ENCODE data around the gene IBA57.

Gene IBA57

GRCh38 chr1:228144993-228145343 is 20.6 kb upstream of the IBA57 start:
- DNase-seq (ENCODE audit: low spot score): no peak

GRCh38 chr1:228145463-228146416 is 19.9 kb upstream of the IBA57 start:
- no peak for DNase-seq (ENCODE audit: low spot score)

GRCh38 chr1:228146417-228147150 is 19.0 kb upstream of the IBA57 start:
- DNase-seq (ENCODE audit: low spot score): no peak

- DNase-seq (ENCODE audit: low spot score): no peak
These were observed 18.4 kb upstream of the IBA57 start for GRCh38 chr1:228147151-228147693.

GRCh38 chr1:228147768-228148167 is 17.8 kb upstream of the IBA57 start:
- no peak for DNase-seq (ENCODE audit: low spot score)

- DNase-seq (ENCODE audit: low spot score): no peak
These were observed 17.3 kb upstream of the IBA57 start for GRCh38 chr1:228148196-228148861.

GRCh38 chr1:228148935-228149405 is 16.6 kb upstream of the IBA57 start:
- no peak for DNase-seq (ENCODE audit: low spot score)

GRCh38 chr1:228149406-228150119 is 16.0 kb upstream of the IBA57 start, which contains the start of gene GJC2:
Gene GJC2, plus strand, starts transcription at chr1:228149930. Its CDS starts 7,829 bp downstream, at chr1:228157759.
- peak; percentile 29 for DNase-seq (ENCODE audit: low spot score)

GRCh38 chr1:228150120-228150460 is 15.5 kb upstream of the IBA57 start:
- no peak for DNase-seq (ENCODE audit: low spot score)

- no peak for DNase-seq (ENCODE audit: low spot score)
These were observed 15.0 kb upstream of the IBA57 start for GRCh38 chr1:228150461-228151179.

- no peak for DNase-seq (ENCODE audit: low spot score)
These were observed 14.3 kb upstream of the IBA57 start for GRCh38 chr1:228151180-228151925.

GRCh38 chr1:228152097-228152917 is 13.3 kb upstream of the IBA57 start:
- no peak for DNase-seq (ENCODE audit: low spot score)

GRCh38 chr1:228152918-228153258 is 12.7 kb upstream of the IBA57 start:
- no peak for DNase-seq (ENCODE audit: low spot score)

- no peak for DNase-seq (ENCODE audit: low spot score)
These were observed 11.5 kb upstream of the IBA57 start for GRCh38 chr1:228154021-228154669.

GRCh38 chr1:228154670-228155571 is 10.7 kb upstream of the IBA57 start:
- DNase-seq (ENCODE audit: low spot score): no peak

GRCh38 chr1:228155596-228156514 is 9.7 kb upstream of the IBA57 start:
- no peak for DNase-seq (ENCODE audit: low spot score)

Data from SK-N-DZ (cell line).